HG03060 (cell line): ENCODE measurements around the gene MRPL43.
"Not testable (repeated sequence)": the region's sequence is repeated elsewhere in the genome, so short reads cannot be mapped to it uniquely, and the experiment has no call there.

Experiments
- ATAC-seq: cut with Tn5 transposase; IDR thresholded peaks from one replicate; pipeline ENCODE4 v1.9.1; 2021; ENCODE audit warnings: low read depth, moderate number of reproducible peaks; ENCODE audit not compliant: unreplicated experiment

MRPL43 gene

DNA sequence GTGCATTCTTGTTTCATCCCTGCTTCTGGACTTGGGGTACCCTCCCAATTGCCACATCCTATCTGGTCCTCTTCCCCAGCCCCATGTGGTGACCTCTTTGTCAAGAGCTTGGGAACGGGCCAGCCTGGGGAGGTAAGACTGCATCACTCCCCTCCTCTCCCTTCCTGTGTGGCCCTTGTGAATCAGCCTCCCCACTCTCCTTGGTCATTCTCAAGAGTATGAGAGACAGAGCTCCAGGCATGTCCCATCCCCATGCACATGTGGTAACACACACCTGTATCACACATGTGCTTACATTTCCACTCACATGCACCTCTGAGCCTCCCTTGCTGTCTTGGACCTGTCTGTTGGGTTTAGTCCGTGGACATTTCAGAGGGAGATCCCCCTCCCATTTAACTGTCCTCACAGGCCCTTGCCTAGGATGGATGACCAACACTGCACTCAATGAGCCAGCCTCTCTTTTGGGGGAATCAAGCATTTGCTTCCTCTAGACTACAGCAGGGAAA lies 2.6 kb downstream of the MRPL43 start:
- no peak for ATAC-seq

GRCh38 chr10:100983868-100984671 lies 3.2 kb downstream of the MRPL43 start:
- no peak for ATAC-seq

DNA sequence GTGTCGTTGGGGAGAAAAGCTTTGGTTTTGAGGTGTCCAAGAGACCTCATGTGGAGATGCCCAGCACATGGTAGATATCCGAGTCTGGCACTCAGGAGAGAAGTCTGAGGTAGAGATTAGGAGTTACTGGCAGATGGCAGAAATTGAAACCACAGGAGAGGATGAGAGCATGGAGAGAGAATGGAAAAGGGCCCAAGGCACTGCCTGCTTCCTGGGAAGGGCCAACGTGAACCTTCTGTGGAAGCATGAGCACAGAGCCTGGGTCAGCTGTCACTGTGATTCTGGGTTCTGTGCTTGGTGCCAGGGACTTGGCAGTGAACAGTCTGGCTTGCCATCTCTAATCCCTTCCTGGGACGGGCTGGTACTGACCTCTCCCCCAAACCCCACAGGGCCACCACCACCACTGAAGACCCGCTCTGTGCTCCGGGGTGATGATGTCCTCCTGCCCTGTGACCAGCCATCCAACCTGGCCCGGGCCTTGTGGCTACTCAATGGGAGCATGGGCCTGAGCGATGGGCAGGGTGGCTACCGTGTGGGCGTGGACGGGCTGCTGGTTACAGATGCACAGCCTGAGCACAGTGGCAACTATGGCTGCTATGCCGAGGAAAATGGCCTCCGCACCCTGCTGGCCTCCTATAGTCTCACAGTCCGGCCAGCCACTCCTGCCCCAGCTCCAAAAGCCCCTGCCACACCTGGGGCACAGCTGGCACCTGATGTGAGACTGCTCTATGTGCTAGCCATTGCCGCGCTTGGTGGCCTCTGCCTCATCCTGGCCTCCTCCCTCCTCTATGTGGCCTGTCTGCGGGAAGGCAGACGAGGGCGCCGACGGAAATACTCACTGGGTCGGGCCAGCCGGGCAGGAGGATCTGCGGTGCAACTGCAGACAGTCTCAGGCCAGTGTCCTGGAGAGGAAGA lies 4.1 kb downstream of the MRPL43 start:
- no peak for ATAC-seq

GRCh38 chr10:100981178-100981772 lies 6.0 kb downstream of the MRPL43 start:
- ATAC-seq, result no peak

DNA sequence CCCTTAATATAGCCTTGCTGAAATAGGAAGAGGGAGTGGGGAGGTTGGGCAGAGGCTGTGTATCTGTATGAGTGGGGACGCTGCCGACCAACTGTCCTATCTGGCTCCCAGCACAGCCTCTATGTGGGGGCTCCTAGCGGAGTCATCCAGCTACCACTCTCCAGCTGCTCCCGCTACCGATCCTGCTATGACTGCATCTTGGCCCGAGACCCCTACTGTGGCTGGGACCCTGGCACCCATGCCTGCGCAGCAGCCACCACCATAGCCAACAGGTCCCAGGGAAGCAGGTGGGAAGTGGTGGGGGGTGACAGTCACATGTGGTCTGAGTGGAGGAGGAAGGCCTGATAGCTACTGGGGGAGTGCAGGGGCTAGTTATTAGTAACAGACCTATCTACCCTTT lies 6.6 kb downstream of the MRPL43 start:
- no peak for ATAC-seq

GRCh38 chr10:100980311-100980710 lies 7.0 kb downstream of the MRPL43 start:
- ATAC-seq, result no peak

DNA sequence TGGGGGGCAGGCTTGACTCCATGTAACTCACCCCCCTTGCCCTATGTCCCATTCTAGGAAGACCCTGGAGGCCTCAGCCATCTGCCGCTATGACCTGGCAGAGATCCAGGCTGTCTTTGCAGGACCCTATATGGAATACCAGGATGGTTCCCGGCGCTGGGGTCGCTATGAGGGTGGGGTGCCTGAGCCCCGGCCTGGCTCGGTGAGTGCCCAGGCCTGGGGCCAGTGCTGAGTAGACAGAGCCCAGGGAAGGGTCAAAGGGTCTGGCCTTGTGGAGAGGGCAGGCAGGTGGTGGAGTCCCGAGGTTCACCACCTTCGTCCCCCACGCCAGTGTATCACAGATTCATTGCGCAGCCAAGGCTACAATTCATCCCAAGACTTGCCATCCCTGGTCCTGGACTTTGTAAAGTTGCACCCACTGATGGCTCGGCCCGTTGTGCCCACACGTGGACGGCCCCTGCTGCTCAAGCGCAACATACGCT lies 7.5 kb downstream of the MRPL43 start:
- ATAC-seq, result no peak

DNA sequence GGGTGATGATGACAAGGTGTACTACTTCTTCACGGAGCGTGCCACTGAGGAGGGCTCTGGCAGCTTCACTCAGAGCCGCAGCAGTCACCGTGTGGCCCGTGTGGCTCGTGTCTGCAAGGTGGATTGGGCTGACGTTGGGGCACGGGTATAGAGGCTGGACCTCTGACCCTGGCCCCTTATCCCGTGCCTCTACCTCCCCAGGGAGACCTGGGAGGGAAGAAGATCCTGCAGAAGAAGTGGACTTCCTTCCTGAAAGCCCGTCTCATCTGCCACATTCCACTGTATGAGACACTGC lies 8.4 kb downstream of the MRPL43 start:
- no peak for ATAC-seq

DNA sequence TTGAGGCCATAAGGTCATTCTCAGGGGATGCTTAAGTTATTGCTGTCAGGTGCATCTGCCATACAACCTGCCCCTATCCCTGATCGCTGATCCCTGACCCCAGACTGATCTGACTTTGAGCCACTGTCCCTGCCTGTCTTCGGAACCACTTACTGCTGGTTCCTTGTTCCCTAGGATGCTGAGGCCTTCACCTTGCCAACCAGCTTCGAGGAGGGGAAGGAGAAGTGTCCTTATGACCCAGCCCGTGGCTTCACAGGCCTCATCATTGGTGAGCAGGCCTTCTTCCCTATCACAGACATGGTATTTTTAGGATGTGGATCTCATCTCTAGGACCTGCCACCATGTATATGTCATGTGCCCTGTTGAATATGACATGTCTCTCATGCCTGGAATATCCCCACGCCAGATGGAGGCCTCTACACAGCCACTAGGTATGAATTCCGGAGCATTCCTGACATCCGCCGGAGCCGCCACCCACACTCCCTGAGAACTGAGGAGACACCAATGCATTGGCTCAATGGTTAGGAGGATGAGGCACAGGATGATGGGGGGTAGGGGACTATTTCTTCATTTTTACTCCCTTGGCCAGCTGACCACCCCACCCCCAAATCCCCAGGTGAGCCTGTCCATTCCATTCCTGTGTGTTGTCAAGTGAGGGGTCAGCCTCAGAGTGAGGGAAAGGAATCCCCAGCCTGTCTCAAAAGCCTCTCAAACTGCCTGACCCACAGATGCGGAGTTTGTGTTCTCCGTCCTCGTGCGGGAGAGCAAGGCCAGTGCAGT lies 9.0 kb downstream of the MRPL43 start:
- ATAC-seq, result no peak

DNA sequence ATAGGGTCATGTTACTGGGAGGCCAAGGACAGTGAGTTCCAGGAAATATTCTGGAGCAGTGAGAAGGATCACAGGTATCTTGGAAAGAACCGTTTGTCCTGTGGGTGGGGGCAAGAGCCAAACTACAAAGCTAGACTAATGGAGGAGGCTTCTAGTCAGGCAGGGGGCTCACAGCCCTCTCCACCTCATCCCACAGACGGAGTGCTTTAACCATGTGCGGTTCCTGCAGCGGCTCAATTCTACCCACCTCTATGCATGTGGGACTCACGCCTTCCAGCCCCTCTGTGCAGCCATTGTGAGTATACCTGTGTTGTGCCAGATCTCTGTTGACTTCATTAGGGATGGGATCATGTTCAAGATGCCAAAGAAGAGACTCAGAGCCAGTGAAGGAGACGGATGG lies 9.9 kb downstream of the MRPL43 start:
- no peak for ATAC-seq

DNA sequence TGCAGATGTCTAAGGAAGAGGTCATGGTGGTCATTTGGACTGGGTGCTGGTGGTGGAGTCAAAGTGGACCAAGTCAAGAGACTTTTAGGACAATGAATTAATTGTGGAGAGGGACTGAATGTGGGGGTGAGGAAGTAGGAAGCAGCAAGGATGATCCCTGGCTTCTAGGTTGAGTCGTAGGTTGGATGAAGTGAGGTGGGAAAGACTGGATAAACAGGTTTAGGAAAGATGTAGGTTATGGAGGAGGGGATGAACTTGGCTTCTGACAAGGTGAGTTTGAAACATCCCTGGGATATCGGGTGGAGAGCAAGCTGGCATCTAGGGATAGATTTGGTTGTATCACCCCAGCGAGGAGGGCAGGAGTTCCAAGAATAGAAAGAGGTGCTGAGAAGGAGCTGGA lies 10.4 kb downstream of the MRPL43 start:
- ATAC-seq, result no peak

- not testable (repeated sequence) for ATAC-seq
These were observed 11.9 kb downstream of the MRPL43 start for GRCh38 chr10:100975397-100975796.

DNA sequence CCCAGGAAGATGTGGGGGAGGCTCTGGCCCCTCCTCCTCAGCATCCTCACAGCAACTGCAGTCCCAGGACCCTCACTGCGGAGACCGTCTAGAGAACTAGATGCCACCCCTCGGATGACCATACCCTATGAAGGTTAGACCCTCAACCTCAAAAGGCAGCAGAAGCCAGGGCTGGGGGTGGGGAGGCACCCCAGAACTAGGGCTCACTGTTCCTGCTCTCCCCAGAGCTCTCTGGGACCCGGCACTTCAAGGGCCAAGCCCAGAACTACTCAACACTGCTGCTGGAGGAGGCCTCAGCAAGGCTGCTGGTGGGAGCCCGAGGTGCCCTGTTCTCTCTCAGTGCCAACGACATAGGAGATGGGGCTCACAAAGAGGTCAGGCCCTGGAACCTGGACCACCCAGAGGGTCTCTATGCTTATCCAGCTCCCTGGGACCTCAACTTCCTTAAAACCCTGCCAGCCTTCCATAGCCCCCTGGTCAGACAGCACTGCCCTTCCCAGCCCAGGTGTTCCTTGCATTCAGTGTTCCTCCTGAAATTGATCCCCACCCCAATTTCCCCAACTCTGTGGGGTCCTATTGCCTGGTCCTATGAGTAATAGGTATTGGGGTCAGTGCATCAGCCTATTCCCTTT lies 14.3 kb downstream of the MRPL43 start:
- ATAC-seq, result no peak

GRCh38 chr10:100972115-100972903 lies 15.0 kb downstream of the MRPL43 start:
- ATAC-seq, result no peak

- ATAC-seq, result no peak
These were observed 16.1 kb downstream of the MRPL43 start for GRCh38 chr10:100970914-100971811.

DNA sequence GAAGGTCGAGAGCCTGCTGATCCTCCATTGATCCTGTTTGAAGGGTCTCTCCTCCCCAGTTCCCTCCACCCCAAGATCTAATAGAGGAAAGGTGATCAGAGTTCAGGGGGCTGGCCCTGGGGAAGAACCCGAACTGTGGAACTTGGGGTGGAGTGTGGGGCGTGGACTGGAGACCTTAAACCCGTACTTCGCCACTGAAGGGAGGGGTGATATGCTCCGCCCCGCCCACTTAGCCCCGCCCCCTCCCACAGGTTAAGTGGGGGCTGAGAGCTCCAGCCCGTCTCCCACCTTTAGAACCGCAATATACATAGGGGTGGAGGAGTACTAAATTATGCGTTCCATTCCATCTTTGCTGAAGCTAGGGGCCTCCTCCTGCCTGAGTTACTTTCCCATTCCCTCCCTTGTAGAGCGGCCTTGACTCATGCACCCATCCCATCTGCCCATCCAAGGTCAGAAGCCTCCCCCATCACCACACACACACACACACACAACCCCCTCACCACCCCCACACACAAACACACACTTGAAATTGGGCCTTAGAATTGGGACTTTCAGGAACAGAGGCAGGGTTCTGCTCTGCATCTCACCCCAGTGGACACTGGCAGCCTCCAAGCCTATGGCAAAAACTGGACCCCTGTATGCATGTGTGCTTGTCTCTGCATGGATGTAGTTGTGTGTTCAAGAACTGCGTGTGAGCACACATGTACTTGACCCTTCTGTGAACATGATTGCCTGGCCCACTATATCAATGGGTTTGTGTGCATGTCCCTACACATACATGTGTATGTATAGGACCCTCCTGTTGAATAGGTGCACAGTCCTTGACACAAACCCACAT lies 17.0 kb downstream of the MRPL43 start:
- no peak for ATAC-seq
